H9 (cell line): ENCODE measurements around the gene KIF26B. TPM values are rescaled to one million over a fixed set of nuclear protein-coding genes. Genes with fewer than 3 reads are reported as not detected.

ENCODE experiments used
- DNase-seq: peaks from one replicate; pipeline ENCODE4 v3.0.0-alpha.2; 2017
- H2AFZ ChIP-seq: one replicate; pipeline ENCODE4 v1.6.1; 2013; ENCODE audit warnings: mild to moderate bottlenecking, low read length, control low read depth, moderate library complexity
- H2AK5ac ChIP-seq: 2 replicates; pipeline ENCODE4 v1.6.1; 2013; ENCODE audit warnings: low read length, control low read depth, mixed read lengths; ENCODE audit not compliant: insufficient read length
- H2BK120ac ChIP-seq: one replicate; pipeline ENCODE4 v1.6.1; 2013; ENCODE audit warnings: low read depth, mild to moderate bottlenecking, low read length, control low read depth, inconsistent platforms; ENCODE audit not compliant: poor library complexity, severe bottlenecking
- H2BK12ac ChIP-seq: 2 replicates; pipeline ENCODE4 v1.6.1; 2013; ENCODE audit warnings: low read length, control low read depth, mixed read lengths, low read depth; ENCODE audit not compliant: insufficient read length
- H2BK15ac ChIP-seq: 2 replicates; pipeline ENCODE4 v1.6.1; 2013; ENCODE audit warnings: low read depth, low read length, control low read depth
- H2BK20ac ChIP-seq: one replicate; pipeline ENCODE4 v1.6.1; 2013; ENCODE audit warnings: low read depth, mild to moderate bottlenecking, low read length, control low read depth, inconsistent platforms; ENCODE audit not compliant: poor library complexity, severe bottlenecking
- H2BK5ac ChIP-seq: 2 replicates; pipeline ENCODE4 v1.6.1; 2013; ENCODE audit warnings: low read length, control low read depth, mixed read lengths; ENCODE audit not compliant: insufficient read length
- H3K14ac ChIP-seq: 2 replicates; pipeline ENCODE4 v1.6.1; 2013; ENCODE audit warnings: low read length, control low read depth; ENCODE audit not compliant: insufficient read depth
- H3K18ac ChIP-seq: 2 replicates; pipeline ENCODE4 v1.6.1; 2013; ENCODE audit warnings: low read depth, mild to moderate bottlenecking, mixed read lengths, low read length, control low read depth; ENCODE audit not compliant: insufficient read length
- H3K23ac ChIP-seq: 2 replicates; pipeline ENCODE4 v1.6.1; 2013; ENCODE audit warnings: low read length, control low read depth, mixed read lengths, low read depth; ENCODE audit not compliant: insufficient read length
- H3K23me2 ChIP-seq: 2 replicates; pipeline ENCODE4 v1.6.1; 2013; ENCODE audit warnings: low read depth, mild to moderate bottlenecking, mixed read lengths, low read length, control low read depth; ENCODE audit not compliant: insufficient read length, poor library complexity, severe bottlenecking
- H3K27ac ChIP-seq: 2 replicates; pipeline ENCODE4 v1.5.1; 2013; ENCODE audit warnings: low read length, control low read depth, mixed read lengths, low read depth; ENCODE audit not compliant: insufficient read length
- H3K27me3 ChIP-seq: 2 replicates; pipeline ENCODE4 v1.6.1; 2013; ENCODE audit warnings: low read length, control low read depth, inconsistent platforms; ENCODE audit not compliant: insufficient read depth
- H3K4ac ChIP-seq: 2 replicates; pipeline ENCODE4 v1.6.1; 2013; ENCODE audit warnings: low read depth, mild to moderate bottlenecking, control low read depth, inconsistent platforms, low read length, moderate library complexity
- H3K4me1 ChIP-seq: 2 replicates; pipeline ENCODE4 v1.6.1; 2013; ENCODE audit warnings: low read length, control low read depth, inconsistent platforms; ENCODE audit not compliant: insufficient read depth
- H3K4me2 ChIP-seq: 2 replicates; pipeline ENCODE4 v1.6.1; 2013; ENCODE audit warnings: low read length, control low read depth, mixed read lengths; ENCODE audit not compliant: insufficient read length, insufficient read depth
- H3K56ac ChIP-seq: 2 replicates; pipeline ENCODE4 v1.6.1; 2013; ENCODE audit warnings: low read depth, mild to moderate bottlenecking, mixed read lengths, low read length, control low read depth; ENCODE audit not compliant: insufficient read length
- H3K79me1 ChIP-seq: 2 replicates; pipeline ENCODE4 v1.6.1; 2013; ENCODE audit warnings: low read depth, mild to moderate bottlenecking, moderate library complexity, low read length, control low read depth, inconsistent platforms; ENCODE audit not compliant: insufficient read depth, poor library complexity, severe bottlenecking
- H3K79me2 ChIP-seq: 2 replicates; pipeline ENCODE4 v1.6.1; 2013; ENCODE audit warnings: low read length, control low read depth, inconsistent platforms; ENCODE audit not compliant: insufficient read depth
- H3K9ac ChIP-seq: 2 replicates; pipeline ENCODE4 v1.6.1; 2013; ENCODE audit warnings: low read length, control low read depth, mixed read lengths; ENCODE audit not compliant: insufficient read length; ENCODE audit errors: extremely low read depth
- H3K9me3 ChIP-seq: one replicate; pipeline ENCODE4 v1.6.1; 2013; ENCODE audit warnings: low read depth, low read length, inconsistent platforms; ENCODE audit not compliant: control insufficient read depth
- H3T11ph ChIP-seq: one replicate; pipeline ENCODE4 v1.6.1; 2013; ENCODE audit warnings: mild to moderate bottlenecking, low read length, control low read depth, inconsistent platforms
- H4K20me1 ChIP-seq: one replicate; pipeline ENCODE4 v1.6.1; 2013; ENCODE audit not compliant: control insufficient read depth, insufficient read length, insufficient read depth
- H4K5ac ChIP-seq: 2 replicates; pipeline ENCODE4 v1.6.1; 2013; ENCODE audit warnings: low read depth, mild to moderate bottlenecking, mixed read lengths, low read length, control low read depth; ENCODE audit not compliant: insufficient read length
- H4K8ac ChIP-seq: replicated peaks from 2 replicates; pipeline ENCODE4 v1.6.1; 2013; ENCODE audit warnings: low read length, control low read depth, mixed read lengths, low read depth; ENCODE audit not compliant: insufficient read length
- H4K91ac ChIP-seq: 2 replicates; pipeline ENCODE4 v1.6.1; 2013; ENCODE audit warnings: low read depth, mild to moderate bottlenecking, moderate library complexity, mixed read lengths, low read length, control low read depth; ENCODE audit not compliant: insufficient read length
- H3K27ac Mint-ChIP-seq, 3 experiments: 2 replicates in 2 of 3; 3 replicates in 1 of 3; pipeline ENCODE4 v1.8.0; 2020 to 2021; ENCODE audit warnings: mixed read lengths in 3 of 3, mild to moderate bottlenecking in 1 of 3, moderate library complexity in 1 of 3
- H3K27me3 Mint-ChIP-seq: 2 replicates; pipeline ENCODE4 v1.8.0; 2021; ENCODE audit warnings: low read depth, mild to moderate bottlenecking, moderate library complexity, mixed read lengths
- H3K36me3 Mint-ChIP-seq, 3 experiments: 2 replicates in 2 of 3; 3 replicates in 1 of 3; pipeline ENCODE4 v1.8.0; 2020 to 2021; ENCODE audit warnings: low read depth in 3 of 3, mixed read lengths in 3 of 3; ENCODE audit not compliant: insufficient read depth in 1 of 3
- H3K4me1 Mint-ChIP-seq, 2 experiments: 2 replicates each; pipeline ENCODE4 v1.8.0; 2020; ENCODE audit warnings: mixed read lengths in 2 of 2
- H3K4me3 Mint-ChIP-seq, 2 experiments: 2 replicates in 1 of 2; 3 replicates in 1 of 2; pipeline ENCODE4 v1.8.0; 2020 to 2021; ENCODE audit warnings: mild to moderate bottlenecking in 2 of 2, mixed read lengths in 2 of 2, moderate library complexity in 1 of 2
- H3K9me3 Mint-ChIP-seq, 2 experiments: 2 replicates in 1 of 2; 3 replicates in 1 of 2; pipeline ENCODE4 v1.8.0; 2020; ENCODE audit warnings: mild to moderate bottlenecking in 2 of 2, mixed read lengths in 2 of 2, moderate library complexity in 1 of 2
- WGBS: extraction: QIAGEN DNeasy Blood & Tissue Kit; methylation state at CpG from one replicate; pipeline ENCODE4 v1.1.7; 2013; ENCODE audit warnings: missing lambda C conversion rate, low lambda C conversion rate, mixed read lengths; ENCODE audit not compliant: insufficient read length; ENCODE audit errors: extremely low coverage; 5-methylcytosine and 5-hydroxymethylcytosine counted together
- total RNA-seq: library from RNA; stranded (reverse); gene quantifications from 2 replicates; pipeline ENCODE4 v1.2.1, GENCODE V29; 2021
- TF ChIP-seq, protein P1 (sequence below): fragments of 200-600 bp; sonication (generic); conservative IDR thresholded peaks from 3 replicates; pipeline ENCODE4 v1.8.0; 2021; ENCODE audit warnings: antibody characterized with exemption, mild to moderate bottlenecking

The KIF26B gene
- total RNA-seq, 1 experiment from 2014 or later, result 0.13 TPM

DNA sequence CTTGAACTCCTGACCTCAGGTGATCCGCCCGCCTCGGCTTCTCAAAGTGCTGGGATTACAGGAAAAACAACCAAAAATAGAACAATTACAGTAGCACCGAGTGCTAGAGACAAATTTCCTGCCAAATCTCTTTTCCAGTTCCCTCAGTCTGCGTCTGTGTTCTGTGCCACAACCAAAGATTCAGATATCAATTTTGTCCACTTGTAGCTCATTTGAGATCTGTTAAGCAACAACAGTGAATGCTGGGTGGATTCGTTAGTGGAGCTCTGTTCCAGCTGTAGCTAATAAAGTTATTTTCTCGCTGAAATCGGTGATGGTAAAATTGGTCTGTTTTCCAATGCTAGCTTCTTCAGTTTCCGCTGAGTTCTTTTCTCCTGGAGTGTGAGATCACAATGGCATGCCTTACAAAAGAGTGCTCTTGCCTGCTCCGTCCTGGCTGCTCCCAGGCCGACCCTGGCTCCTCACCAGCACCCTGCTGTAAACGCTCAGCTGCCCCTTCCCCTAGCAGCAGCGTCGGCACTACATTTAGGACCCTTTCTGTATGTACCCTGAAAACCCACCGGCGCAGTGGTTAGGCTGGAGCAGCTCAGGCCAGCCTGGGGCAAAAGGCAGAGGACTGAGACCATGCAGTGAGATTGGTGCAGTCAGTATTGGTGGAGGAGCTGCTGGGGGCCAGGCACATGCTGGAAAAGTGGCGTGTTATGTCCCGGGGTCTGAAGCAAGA lies 395.4 kb downstream of the KIF26B start:
- Histone ChIP-seq H3K9me3 (no peaks in the 10 kb centered on the region), H3K23ac (no peak overlapping the region), H2BK120ac (no peak overlapping the region), H3K18ac (no peak overlapping the region), H2BK12ac (no peak overlapping the region), H3T11ph (no peak overlapping the region), H3K27ac (no peak overlapping the region), H2AFZ (no peak overlapping the region), H3K4me1 (no peaks in the 10 kb centered on the region; the same call in 1 of the 2 replicates), H3K4ac (no peak overlapping the region), H4K20me1 (no peaks in the 10 kb centered on the region), H2BK5ac (no peak overlapping the region), H4K8ac (no peak overlapping the region), H3K9ac (no peak overlapping the region), H3K23me2 (no peaks in the 10 kb centered on the region), H3K56ac (no peak overlapping the region), H3K4me2 (no peak overlapping the region), H2BK20ac (no peak overlapping the region), H3K27me3 (no peaks in the 10 kb centered on the region), H3K79me2 (no peaks in the 10 kb centered on the region), H2AK5ac (no peak overlapping the region), H3K79me1 (no peaks in the 10 kb centered on the region), H4K91ac (no peak overlapping the region), H2BK15ac (no peak overlapping the region), H4K5ac (no peak overlapping the region), H3K14ac (no peak overlapping the region; the same call in 1 of the 2 replicates)
- Mint-ChIP-seq H3K4me3 (no peak overlapping the region), H3K9me3 (peaks cover 0 to 1% of the 10 kb centered on the region in 2 experiments; a peak in 1 of 5 replicates), H3K27me3 (peaks cover 4% of the 10 kb centered on the region), H3K27ac (peak overlapping the region in 2 of 3 experiments; percentile 76 to 81; a peak in 4 of 7 replicates), H3K36me3 (no peaks in the 10 kb centered on the region), H3K4me1 (peaks cover 21 to 25% of the 10 kb centered on the region in 2 experiments)
- DNase-seq, result peak; percentile 35
- TF ChIP-seq, protein P1, sequence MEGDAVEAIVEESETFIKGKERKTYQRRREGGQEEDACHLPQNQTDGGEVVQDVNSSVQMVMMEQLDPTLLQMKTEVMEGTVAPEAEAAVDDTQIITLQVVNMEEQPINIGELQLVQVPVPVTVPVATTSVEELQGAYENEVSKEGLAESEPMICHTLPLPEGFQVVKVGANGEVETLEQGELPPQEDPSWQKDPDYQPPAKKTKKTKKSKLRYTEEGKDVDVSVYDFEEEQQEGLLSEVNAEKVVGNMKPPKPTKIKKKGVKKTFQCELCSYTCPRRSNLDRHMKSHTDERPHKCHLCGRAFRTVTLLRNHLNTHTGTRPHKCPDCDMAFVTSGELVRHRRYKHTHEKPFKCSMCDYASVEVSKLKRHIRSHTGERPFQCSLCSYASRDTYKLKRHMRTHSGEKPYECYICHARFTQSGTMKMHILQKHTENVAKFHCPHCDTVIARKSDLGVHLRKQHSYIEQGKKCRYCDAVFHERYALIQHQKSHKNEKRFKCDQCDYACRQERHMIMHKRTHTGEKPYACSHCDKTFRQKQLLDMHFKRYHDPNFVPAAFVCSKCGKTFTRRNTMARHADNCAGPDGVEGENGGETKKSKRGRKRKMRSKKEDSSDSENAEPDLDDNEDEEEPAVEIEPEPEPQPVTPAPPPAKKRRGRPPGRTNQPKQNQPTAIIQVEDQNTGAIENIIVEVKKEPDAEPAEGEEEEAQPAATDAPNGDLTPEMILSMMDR, result no peak
- WGBS, result no CpG with 5 or more reads among the region's 18 CpGs
